Fibroblast of villous mesenchyme (primary cell): Measurements from ENCODE around the gene KXD1. TPM values are rescaled to one million over a fixed set of nuclear protein-coding genes. Genes with fewer than 3 reads are reported as not detected.

ENCODE experiments used
- DNase-seq: peaks from one replicate; pipeline ENCODE4 v3.0.0-alpha.2; 2010; ENCODE audit warnings: low read depth
- H3K4me3 ChIP-seq: 2 replicates; pipeline ENCODE4 v1.5.1; 2011; ENCODE audit warnings: low read depth, mild to moderate bottlenecking, low read length
- CTCF ChIP-seq: IDR thresholded peaks from 2 replicates; pipeline ENCODE4 v1.5.1; 2012; ENCODE audit warnings: low read depth, mild to moderate bottlenecking, low read length; ENCODE audit not compliant: insufficient read depth
- total RNA-seq: library from RNA; depleted of rRNA; stranded (reverse); fragments of >200 nt; gene quantifications from 2 replicates; pipeline ENCODE4 v1.2.3, GENCODE V29; 2012

KXD1 gene
- total RNA-seq, 1 donor, result 92.8 TPM

- DNase-seq, result no peak
- no peak for TF ChIP-seq CTCF
- H3K4me3 ChIP-seq, result no peak overlapping the region
Measured at GRCh38 chr19:18618236-18618635, 60.6 kb downstream of the KXD1 start.

Other genes with a start within 250 kb of the KXD1 start
- 131 and 143 TPM in 2 replicates for gene LSM4, start 234.8 kb upstream of the KXD1 start, total RNA-seq
- gene PGPEP1, start 217.3 kb upstream of the KXD1 start, total RNA-seq, result 24.8 and 29.8 TPM in 2 replicates
- gene GDF15, start 171.7 kb upstream of the KXD1 start, total RNA-seq, result 28.9 and 49.9 TPM in 2 replicates
- gene LRRC25, start 160.2 kb upstream of the KXD1 start, total RNA-seq, result under 0.01 TPM in 1 of 2 replicates, not detected in the other
- 56.1 and 73.4 TPM in 2 replicates for gene SSBP4, start 138.5 kb upstream of the KXD1 start, total RNA-seq
- gene ISYNA1, start 119.7 kb upstream of the KXD1 start, total RNA-seq, result 25.4 and 48.4 TPM in 2 replicates
- gene ELL, start 35.8 kb upstream of the KXD1 start, total RNA-seq, result 15.1 and 19.9 TPM in 2 replicates
- gene FKBP8, start 14.3 kb upstream of the KXD1 start, total RNA-seq, result 209 and 241 TPM in 2 replicates
- gene UBA52, start 14.0 kb downstream of the KXD1 start, total RNA-seq, result 357 and 396 TPM in 2 replicates
- gene REX1BD, start 30.9 kb downstream of the KXD1 start, total RNA-seq, result 27.6 and 41.6 TPM in 2 replicates
- not detected in 2 replicates for gene CRLF1, start 48.9 kb downstream of the KXD1 start, total RNA-seq
- under 0.01 and 0.32 TPM in 2 replicates for gene TMEM59L, start 55.0 kb downstream of the KXD1 start, total RNA-seq
- gene KLHL26, start 79.2 kb downstream of the KXD1 start, total RNA-seq, result 2.6 and 3.5 TPM in 2 replicates
- gene CRTC1, start 125.8 kb downstream of the KXD1 start, total RNA-seq, result 2.2 and 2.3 TPM in 2 replicates
- under 0.01 TPM in 1 of 2 replicates, not detected in the other for gene COMP, start 233.4 kb downstream of the KXD1 start, total RNA-seq